Measurements from ENCODE around the gene LRRC4C.

DNA sequence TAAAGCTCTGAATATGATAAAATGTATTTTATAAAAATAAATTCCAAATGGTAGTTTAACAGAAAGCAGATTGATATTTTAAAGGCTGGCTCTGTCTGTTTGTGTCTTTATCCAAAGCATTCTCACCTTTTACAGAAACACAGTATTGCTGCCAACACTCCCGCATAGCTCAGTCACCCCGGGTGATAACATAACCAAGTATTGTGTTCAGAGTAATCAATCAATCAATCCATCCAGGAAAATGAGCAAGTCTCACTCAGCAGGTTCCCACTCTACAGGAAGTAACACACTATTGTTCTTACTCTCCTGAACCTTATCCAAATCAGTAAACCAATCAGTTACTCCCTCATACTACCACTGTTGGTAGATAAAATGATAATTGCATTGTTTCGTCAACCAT is 203.4 kb downstream of the LRRC4C start:
- TF ChIP-seq, protein P1, sequence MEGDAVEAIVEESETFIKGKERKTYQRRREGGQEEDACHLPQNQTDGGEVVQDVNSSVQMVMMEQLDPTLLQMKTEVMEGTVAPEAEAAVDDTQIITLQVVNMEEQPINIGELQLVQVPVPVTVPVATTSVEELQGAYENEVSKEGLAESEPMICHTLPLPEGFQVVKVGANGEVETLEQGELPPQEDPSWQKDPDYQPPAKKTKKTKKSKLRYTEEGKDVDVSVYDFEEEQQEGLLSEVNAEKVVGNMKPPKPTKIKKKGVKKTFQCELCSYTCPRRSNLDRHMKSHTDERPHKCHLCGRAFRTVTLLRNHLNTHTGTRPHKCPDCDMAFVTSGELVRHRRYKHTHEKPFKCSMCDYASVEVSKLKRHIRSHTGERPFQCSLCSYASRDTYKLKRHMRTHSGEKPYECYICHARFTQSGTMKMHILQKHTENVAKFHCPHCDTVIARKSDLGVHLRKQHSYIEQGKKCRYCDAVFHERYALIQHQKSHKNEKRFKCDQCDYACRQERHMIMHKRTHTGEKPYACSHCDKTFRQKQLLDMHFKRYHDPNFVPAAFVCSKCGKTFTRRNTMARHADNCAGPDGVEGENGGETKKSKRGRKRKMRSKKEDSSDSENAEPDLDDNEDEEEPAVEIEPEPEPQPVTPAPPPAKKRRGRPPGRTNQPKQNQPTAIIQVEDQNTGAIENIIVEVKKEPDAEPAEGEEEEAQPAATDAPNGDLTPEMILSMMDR (conservative IDR thresholded peaks at IDR 0.05 in 1 of 2, IDR thresholded peaks at IDR 0.05 in 1 of 2; ENCODE audit: extremely low read depth in 1 of 2, insufficient read depth in 1 of 2, low read depth in 1 of 2, low read length in 2 of 2), result no peak
- TF ChIP-seq EZH2 (IDR thresholded peaks at IDR 0.05; ENCODE audit: borderline replicate concordance, low read length), result no peak
